ENCODE results near the gene KHDC1.

- TF ChIP-seq, protein P1, sequence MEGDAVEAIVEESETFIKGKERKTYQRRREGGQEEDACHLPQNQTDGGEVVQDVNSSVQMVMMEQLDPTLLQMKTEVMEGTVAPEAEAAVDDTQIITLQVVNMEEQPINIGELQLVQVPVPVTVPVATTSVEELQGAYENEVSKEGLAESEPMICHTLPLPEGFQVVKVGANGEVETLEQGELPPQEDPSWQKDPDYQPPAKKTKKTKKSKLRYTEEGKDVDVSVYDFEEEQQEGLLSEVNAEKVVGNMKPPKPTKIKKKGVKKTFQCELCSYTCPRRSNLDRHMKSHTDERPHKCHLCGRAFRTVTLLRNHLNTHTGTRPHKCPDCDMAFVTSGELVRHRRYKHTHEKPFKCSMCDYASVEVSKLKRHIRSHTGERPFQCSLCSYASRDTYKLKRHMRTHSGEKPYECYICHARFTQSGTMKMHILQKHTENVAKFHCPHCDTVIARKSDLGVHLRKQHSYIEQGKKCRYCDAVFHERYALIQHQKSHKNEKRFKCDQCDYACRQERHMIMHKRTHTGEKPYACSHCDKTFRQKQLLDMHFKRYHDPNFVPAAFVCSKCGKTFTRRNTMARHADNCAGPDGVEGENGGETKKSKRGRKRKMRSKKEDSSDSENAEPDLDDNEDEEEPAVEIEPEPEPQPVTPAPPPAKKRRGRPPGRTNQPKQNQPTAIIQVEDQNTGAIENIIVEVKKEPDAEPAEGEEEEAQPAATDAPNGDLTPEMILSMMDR (IDR thresholded peaks at IDR 0.05), result no peak
- TF ChIP-seq POLR2AphosphoS5 (IDR thresholded peaks at IDR 0.05; ENCODE audit: low read depth, low read length), result no peak
Observed at GRCh38 chr6:73227606-73228255, 35.3 kb downstream of the KHDC1 start.

Data from Panc1 (cell line).